Activated T-helper 1 cell treated with anti-CD3 and anti-CD28 coated beads, Interleukin-12 subunit alpha, Interleukin-12 subunit beta, Interleukin-2, Interleukin-4 antibody, amounts not matched to agents 30 ng/mL and 10 ng/mL and 1 ng/mL, durations not matched to agents 14 hours and 24 hours and 36 hours (primary cell): Measurements from ENCODE around the gene OR10X1. TPM values are rescaled to one million over a fixed set of nuclear protein-coding genes. Genes with fewer than 3 reads are reported as not detected.

Experiments used
- DNase-seq: peaks from one replicate; pipeline ENCODE4 v3.0.0; 2021; ENCODE audit warnings: low spot score
- H3K27ac Mint-ChIP-seq: one replicate; pipeline ENCODE4 v1.8.0; 2021; ENCODE audit warnings: mild to moderate bottlenecking, mixed read lengths
- H3K27me3 Mint-ChIP-seq: one replicate; pipeline ENCODE4 v1.8.0; 2022; ENCODE audit warnings: mild to moderate bottlenecking, moderate library complexity, mixed read lengths; ENCODE audit not compliant: insufficient read depth
- H3K36me3 Mint-ChIP-seq: one replicate; pipeline ENCODE4 v1.8.0; 2021; ENCODE audit warnings: low read depth, mixed read lengths
- H3K4me1 Mint-ChIP-seq: one replicate; pipeline ENCODE4 v1.8.0; 2021; ENCODE audit warnings: low read depth, mixed read lengths
- H3K4me3 Mint-ChIP-seq: one replicate; pipeline ENCODE4 v1.8.0; 2021; ENCODE audit warnings: mild to moderate bottlenecking, moderate library complexity, mixed read lengths
- H3K9me3 Mint-ChIP-seq: one replicate; pipeline ENCODE4 v1.8.0; 2021; ENCODE audit warnings: mixed read lengths
- intact Hi-C: fragments of 100-400 bp; cut with micrococcal nuclease; formaldehyde crosslinking; loops from one replicate; pipeline ENCODE4 v1.15.1; 2024
- total RNA-seq: library from RNA; stranded (reverse); gene quantifications from 2 replicates; pipeline ENCODE4 v1.2.3, GENCODE V29; 2022

The OR10X1 gene
- total RNA-seq, 1 donor from 2014 or later, result not detected

- intact Hi-C loops, result no loop called here
- Mint-ChIP-seq H3K27ac (no peak within 1 kb of the TSS), H3K36me3 (no peaks in the 10 kb centered on the region), H3K9me3 (no peaks in the 10 kb centered on the region), H3K4me3 (no peak within 1 kb of the TSS), H3K27me3 (peaks cover 5% of the 10 kb centered on the region), H3K4me1 (no peaks in the 10 kb centered on the region)
- no peak for DNase-seq
Observed at GRCh38 chr1:158554352-158554751, 25.3 kb downstream of the OR10X1 start, which contains the start of gene OR6Y1. Gene OR6Y1, minus strand, starts transcription at chr1:158554405. Its CDS starts 6,300 bp downstream, at chr1:158548105.

- Mint-ChIP-seq H3K4me3 (no peak overlapping the region), H3K9me3 (no peaks in the 10 kb centered on the region), H3K27ac (no peak overlapping the region), H3K27me3 (peaks cover 5% of the 10 kb centered on the region), H3K36me3 (no peaks in the 10 kb centered on the region), H3K4me1 (no peaks in the 10 kb centered on the region)
- intact Hi-C loops, result no loop called here
- no peak for DNase-seq
Observed at GRCh38 chr1:158552296-158552695, 27.4 kb downstream of the OR10X1 start.

- Mint-ChIP-seq H3K4me1 (no peaks in the 10 kb centered on the region), H3K36me3 (no peaks in the 10 kb centered on the region)
Observed at GRCh38 chr1:158547533-158547932, 32.2 kb downstream of the OR10X1 start.

GRCh38 chr1:158537609-158538008, 42.1 kb downstream of the OR10X1 start:
- no peak overlapping the region for H3K27ac Mint-ChIP-seq
- DNase-seq, result no peak
- H3K9me3 Mint-ChIP-seq, result no peaks in the 10 kb centered on the region
- no peaks in the 10 kb centered on the region for H3K4me1 Mint-ChIP-seq
- intact Hi-C loops, result no loop called here
- no peaks in the 10 kb centered on the region for H3K27me3 Mint-ChIP-seq
- no peaks in the 10 kb centered on the region for H3K36me3 Mint-ChIP-seq
- no peak overlapping the region for H3K4me3 Mint-ChIP-seq

More at GRCh38 chr1:158547533-158547932, 32.2 kb downstream of the OR10X1 start:
- no peaks in the 10 kb centered on the region for H3K27me3 Mint-ChIP-seq
- intact Hi-C loops, result no loop called here
- DNase-seq, result no peak
- no peak overlapping the region for H3K4me3 Mint-ChIP-seq
- H3K9me3 Mint-ChIP-seq, result no peaks in the 10 kb centered on the region
- no peak overlapping the region for H3K27ac Mint-ChIP-seq

- Mint-ChIP-seq H3K4me1 (no peaks in the 10 kb centered on the region), H3K27me3 (peaks cover 1% of the 10 kb centered on the region), H3K36me3 (no peaks in the 10 kb centered on the region), H3K4me3 (no peak overlapping the region), H3K9me3 (no peaks in the 10 kb centered on the region), H3K27ac (no peak overlapping the region)
- no peak for DNase-seq
- intact Hi-C loops, result no loop called here
Observed at GRCh38 chr1:158534496-158534895, 45.2 kb downstream of the OR10X1 start.

Other genes starting within 250 kb of the OR10X1 start
- not detected in 2 replicates for gene CD1B, start 248.4 kb downstream of the OR10X1 start, total RNA-seq
- gene CD1E, start 226.0 kb downstream of the OR10X1 start, total RNA-seq, result not detected in 2 replicates
- gene OR10T2, start 180.4 kb downstream of the OR10X1 start, total RNA-seq, result not detected in 2 replicates
- gene OR10K2, start 153.7 kb downstream of the OR10X1 start, total RNA-seq, result not detected in 2 replicates
- gene OR10K1, start 118.1 kb downstream of the OR10X1 start, total RNA-seq, result not detected in 2 replicates
- not detected in 2 replicates for gene OR10R2, start 107.7 kb downstream of the OR10X1 start, total RNA-seq
- gene OR6Y1, start 25.5 kb downstream of the OR10X1 start, total RNA-seq, result not detected in 2 replicates
- not detected in 2 replicates for gene OR6P1, start 9.3 kb downstream of the OR10X1 start, total RNA-seq
- not detected in 2 replicates for gene OR10Z1, start 25.4 kb upstream of the OR10X1 start, total RNA-seq
- not detected in 2 replicates for gene SPTA1, start 106.8 kb upstream of the OR10X1 start, total RNA-seq
- gene OR6K2, start 120.8 kb upstream of the OR10X1 start, total RNA-seq, result not detected in 2 replicates
- gene OR6K3, start 140.8 kb upstream of the OR10X1 start, total RNA-seq, result not detected in 2 replicates
- not detected in 2 replicates for gene OR6K6, start 174.8 kb upstream of the OR10X1 start, total RNA-seq
- not detected in 2 replicates for gene OR6N1, start 192.3 kb upstream of the OR10X1 start, total RNA-seq
- gene OR6N2, start 201.3 kb upstream of the OR10X1 start, total RNA-seq, result not detected in 2 replicates